NCI-H774 (cell line): ENCODE measurements around the gene TANGO2.

Experiments
- DNase-seq: peaks from one replicate; lab custom pipeline; 2025; lab: John Stamatoyannopoulos, UW

TANGO2 gene

DNA sequence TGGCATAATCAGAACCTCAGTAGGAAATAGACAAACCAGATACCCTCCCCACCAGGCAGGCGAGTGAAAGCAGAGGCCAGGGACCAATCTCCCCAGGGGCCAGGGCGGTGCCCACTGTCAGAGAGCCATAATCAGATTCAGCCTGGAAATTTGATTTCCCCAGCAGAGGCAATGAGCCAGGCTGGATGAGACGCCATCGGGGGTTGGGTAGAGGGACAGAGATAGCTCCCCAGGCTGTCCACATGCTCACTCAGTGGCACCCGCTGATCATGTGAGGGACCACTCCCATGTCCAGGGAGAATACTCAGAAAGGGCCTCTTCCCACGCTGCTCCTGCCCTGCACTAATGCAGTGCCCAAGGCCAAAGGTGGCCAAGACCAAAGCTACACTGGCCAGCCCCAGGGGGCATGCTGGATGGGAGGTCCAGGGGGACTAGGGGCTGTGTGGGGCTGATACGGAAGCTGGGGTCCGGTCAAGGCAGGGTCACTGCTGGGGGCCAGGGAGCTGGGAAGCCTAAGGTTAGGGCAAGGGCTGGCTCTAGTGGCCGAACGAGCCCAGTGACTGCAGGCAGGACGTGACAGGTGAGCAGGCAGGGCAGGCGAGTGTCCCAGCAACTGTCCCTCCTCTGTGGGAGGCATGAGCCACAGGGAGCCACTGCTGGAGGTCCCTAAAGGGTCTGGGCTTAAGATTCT lies 24.1 kb upstream of the TANGO2 start:
- DNase-seq, result no peak

DNA sequence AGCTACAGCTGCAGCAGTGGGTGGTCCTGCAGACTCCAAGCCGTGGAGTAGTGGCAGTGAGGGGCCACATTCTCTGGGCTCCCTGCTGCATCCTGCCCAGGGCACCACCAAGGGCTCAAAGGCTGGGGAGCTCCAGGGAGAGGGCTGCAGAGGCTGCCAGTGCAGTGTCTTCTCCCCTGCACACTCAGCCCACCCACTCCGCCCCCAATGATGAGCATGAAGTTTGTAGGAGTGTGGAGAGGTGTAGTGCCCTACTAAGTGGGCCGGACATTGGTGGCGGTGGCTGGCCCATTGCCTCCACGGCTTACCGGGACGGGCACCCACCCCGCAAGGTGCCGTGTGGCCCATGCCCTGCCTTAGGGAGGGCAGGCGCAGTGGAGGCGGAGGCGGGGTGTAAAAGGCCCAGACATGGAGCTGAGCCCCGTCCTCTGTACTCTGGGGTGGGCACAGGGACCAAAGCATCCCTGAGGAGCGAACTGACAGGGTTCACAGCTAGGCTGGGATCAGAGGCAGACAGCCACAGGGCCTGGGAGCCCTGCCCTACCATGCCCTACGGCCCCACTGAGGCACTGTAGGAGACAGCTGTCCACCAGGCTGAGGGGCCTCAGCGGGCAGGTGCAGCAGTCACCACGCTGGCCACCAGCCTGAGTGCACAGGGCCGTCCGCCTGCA lies 23.2 kb upstream of the TANGO2 start:
- DNase-seq, result no peak

DNA sequence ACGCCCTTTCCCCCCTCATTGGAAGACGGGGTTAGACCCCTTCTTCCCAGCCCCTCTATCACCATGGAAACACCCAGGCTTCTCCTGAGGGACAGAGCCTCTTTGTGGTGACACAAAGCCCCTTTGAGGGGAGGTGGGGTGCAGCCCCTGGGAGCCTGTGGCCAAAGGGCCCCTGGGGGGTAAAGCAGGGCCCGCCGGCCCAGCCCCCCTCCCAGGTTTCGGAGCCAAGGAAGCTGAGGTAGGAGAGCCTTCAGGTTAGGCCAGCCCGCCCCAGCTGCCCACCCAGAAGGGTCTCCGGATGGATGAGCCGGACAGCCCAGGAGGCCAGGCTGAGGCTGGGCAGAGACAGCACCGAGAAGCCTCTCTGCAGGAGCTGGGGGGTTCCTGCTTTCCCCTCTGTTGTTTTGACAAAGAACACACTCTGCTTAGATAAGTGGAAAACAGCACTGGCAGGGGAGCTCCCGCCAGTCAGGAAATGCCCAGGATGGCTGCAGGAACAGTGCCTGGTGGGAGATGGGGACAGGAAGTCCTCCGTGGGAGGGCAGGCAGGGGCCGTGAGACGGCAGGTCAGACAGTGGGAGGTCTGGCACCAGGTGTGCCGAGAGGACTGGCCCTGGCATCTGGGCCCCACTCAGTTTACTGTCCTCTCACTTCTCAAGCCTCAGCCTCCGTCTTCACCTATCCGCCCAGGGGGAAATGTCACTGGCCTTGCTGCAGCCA lies 22.5 kb upstream of the TANGO2 start:
- DNase-seq, result no peak

DNA sequence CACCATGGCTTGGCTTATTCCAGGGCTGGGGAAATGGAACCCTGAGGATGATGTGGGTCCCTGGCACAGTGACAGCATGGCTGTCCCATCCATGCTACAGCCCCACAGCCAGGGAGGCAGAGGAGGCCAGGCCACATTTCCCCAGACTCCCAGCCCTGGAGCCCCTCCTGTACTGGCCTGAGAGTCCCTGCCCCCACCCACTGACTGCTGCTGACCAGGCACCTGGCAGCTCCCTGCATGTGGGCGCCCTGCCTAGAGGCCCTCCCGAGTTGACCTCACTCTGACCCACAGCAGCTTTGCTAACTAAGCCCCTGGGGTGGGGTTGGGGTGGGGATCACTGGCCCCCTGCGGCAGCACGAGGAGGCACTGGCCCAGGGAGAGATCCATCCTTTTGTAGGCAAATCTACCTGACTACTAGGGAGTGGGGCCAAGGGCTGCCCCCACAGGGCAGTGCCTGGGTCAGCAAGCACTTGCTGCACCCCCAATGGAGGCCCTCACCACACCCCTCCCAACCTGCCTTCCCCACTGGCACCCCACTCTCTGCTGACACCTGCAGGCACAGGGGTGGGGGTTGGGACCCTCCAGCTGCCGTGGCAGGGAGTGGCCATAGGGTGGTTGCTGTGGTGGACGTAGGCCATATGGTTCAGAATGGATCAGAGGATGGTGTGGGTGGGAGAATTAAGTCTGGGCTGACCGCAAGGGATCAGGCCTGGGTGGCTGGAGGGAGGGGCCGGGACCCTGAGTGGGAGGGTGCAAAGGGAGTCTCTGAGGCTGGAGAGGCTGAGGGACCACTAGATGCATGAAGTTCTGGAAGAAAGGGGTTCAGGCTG lies 21.7 kb upstream of the TANGO2 start:
- DNase-seq, result no peak

DNA sequence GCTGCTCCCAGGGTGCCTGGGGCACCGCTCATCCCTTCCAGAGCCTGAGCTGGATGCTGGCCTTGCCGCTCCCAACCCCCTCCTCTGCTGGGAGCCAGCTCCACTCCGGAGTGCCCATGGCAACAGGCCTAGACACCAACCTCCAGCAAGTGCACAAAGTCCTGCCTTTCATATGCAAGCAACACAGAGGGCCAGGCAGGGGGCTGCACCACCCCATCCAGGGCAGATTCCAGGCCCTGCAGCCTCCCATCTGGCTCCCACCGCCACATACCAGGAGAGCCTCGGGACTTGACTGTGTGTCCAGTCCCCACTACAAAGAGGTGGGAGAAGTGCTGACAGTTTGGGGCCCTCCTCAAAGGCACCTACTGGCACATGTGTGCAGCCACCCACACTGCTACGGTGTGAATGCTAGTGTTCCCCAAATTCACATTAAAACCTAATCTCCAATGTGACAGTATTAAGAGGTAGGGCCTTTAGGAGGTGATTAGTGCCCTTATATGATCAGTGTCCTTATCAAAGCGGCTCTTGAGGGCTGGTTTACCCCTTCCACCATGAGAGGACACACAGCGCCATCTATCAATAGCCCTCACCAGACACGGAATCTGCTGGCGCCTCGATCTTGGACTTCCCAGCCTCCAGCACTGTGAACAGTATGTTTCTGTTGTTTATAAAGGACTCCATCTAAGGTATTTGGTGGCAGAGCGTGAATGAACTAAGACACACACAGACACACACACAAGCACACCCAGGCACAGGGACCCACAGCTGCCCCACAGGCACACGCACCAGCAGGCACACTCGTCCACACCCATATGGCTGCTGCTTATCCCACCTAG lies 20.4 kb upstream of the TANGO2 start:
- DNase-seq, result no peak

DNA sequence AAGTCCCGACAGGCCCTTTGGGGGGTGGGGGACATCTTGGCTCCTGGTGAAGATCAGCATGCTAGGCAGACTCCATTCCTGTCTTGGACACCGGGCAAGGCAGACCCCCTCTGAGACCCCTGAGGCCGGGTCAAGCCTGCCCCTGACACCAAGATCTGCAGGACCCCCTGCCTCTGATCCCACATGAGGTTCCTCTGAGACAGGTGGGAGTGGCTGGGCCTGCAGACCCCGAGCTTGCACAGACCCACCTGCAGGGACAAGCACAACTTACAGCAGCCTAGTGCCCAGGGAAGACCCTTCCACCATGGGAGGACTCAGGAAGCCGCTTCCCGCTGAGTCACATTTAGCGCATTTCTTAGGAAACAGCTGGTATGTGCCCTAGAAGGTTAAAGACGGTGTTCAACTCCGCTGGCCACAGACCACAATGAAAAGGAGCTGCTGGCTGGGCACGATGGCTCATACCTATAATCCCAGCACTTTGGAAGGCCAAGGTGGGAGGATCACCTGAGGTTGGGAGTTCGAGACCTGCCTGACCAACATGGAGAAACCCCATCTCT lies 19.8 kb upstream of the TANGO2 start:
- no peak for DNase-seq

DNA sequence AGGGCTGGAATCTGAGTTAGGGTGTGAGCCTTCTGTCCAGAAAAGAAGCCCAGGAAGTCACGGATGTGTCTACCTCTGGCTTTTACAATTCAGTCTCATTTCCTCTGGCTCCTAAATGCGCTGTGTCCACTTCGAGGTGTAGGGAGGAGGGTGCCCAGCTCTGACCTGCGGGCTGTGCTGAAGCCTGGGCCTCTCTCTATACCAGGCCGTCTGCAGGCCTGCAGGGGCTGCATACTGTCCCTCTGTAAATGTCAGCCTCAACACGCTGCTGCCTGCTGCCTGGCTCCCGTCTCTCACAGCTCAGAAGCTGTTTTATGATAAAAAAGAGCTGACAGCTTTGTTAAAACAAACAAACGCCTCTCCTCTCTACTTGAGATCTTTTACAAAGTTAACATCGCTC lies 18.8 kb upstream of the TANGO2 start:
- no peak for DNase-seq

DNA sequence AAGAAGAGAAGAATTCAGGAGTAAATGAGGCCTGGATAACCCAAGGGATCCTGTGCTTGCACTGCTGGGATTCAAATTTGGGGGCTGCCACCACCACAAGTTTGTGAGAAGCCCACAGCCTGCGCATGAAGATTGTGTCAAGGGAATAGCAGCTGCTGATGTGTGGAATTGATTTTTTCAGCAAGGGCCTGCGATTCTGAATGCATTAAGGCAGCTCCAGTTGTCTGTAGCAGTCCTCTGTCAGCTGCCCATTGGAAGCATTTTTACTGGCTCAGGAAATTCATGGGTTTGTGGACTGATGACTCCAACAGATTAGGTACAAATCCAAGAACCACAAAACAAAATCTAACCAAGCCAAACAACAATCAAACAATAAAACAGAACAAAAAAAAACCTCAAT lies 18.3 kb upstream of the TANGO2 start:
- no peak for DNase-seq

DNA sequence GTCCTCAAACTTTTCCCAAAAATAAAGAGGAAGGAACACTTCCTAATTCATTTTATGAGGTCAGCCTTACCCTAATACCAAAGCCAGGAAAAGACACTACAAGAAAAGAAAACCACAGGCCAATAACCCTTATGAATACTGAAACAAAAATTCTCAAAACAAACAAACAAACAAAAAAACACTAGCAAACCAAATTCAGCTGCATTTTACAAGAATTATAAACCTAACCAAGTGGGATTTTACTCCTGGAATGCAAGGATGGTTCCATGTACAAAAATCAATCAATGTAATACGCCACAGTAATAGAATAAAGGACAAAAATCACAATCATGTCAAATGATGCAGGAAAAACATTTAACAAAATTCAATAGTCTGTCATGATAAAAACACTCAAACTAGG lies 17.6 kb upstream of the TANGO2 start:
- DNase-seq, result no peak

DNA sequence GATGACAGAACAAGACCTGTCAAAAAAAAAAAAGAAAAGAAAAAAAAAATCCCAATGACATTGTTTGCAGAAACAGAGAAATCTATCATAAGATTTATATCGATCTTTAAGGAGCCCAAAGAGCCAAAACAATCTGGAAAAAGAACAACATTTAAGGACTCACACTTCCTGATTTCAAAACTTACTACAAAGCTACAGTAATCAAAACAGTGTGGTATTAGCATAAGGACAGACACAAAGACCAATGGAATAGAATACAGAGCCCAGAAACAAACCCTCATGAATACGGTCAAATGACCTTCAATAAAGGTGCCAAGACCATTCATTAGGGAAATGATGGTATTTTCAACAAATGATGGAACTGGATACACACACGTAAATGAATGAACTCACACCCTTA lies 16.4 kb upstream of the TANGO2 start:
- DNase-seq, result no peak

DNA sequence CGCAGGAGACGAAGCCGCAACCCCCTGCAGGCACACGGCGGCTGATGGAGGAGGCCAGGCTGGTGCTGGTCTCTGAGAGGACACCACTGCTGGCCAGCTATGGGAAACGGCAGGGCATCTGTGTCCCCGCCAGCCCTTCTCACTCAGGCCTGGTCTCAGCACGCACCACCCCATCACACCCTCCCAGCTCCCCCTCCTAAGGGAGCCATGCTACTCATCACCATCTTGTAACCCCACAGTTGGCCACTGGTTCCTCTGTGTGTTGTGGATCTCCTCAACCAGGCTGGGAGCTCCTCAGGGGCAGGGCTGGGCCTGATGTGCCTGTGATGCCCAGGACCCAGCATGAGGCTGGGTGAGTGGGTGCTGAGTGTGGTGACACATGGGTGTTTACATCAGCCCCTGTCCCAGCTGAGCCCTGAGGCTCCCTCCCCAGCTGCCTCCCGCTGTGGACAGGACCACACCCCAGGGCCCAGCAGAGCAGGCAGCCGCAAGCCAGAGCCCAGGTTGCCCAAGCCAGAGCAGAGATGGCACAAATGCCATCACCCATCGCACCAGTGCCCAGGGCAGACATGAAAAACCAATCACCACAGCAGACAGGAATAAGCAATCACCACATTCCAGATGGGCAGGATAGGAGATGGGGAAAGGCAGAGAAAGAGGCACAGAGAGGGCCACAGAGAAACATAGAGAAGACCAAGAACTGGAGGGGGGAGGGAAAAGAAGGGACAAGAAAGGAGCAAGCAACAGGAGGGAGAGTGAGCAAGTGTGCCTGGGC lies 12.5 kb upstream of the TANGO2 start:
- no peak for DNase-seq

DNA sequence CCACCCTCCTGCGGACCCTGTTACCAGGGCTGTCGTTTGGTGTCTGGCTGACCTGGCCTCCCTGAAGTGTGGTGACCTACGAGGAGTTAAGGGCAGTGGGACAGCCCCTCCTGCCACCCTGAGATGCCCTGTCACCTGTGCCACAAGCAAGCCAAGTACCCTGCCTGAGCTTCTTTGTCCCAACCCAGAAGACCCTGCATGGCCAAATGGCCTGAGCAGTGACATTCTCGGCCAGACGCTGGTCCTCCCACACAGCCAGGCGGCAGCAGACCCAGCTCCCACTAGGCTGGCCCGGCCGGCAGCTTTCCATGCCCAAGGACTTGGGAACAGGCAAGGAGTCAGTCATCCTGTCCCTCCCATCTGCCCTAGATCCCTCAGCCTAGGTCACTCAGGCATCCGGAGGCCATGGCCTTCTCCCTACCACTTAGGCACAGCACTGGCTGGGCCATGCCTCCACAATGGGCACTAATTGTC lies 11.9 kb upstream of the TANGO2 start:
- no peak for DNase-seq

DNA sequence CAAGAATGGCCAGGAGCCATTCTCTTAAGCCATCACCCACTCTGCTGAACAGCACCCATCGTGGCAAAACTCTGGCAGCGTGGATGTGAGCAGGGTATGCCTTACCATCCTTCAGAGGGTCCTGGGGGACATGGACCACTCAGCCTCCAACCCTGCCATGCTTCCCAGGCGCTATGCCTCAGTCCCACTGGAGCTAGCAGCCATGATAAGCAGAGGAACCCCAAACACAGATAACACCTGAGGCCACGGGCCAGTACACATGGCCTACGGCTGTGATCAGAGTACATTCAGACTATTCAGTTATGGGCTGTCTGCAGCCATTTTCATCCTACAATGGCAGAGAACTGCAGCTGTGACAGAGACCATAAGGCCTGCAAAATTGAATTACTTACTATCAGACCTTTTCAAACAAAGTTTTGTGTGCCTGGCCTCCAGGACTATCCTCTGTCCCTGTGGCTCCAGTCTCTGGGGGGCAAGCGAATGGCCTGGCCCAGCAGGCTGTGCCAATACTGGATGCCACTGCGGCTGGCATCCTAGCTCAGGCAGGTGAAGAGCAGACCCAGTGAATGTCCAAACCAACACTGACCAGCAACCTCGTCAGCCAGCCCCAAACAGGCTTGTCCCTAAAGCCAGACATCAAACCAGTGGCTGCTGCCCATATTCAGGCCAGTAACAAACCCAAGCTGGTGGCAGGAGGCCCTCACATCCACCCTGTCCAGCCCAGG lies 11.2 kb upstream of the TANGO2 start:
- no peak for DNase-seq

DNA sequence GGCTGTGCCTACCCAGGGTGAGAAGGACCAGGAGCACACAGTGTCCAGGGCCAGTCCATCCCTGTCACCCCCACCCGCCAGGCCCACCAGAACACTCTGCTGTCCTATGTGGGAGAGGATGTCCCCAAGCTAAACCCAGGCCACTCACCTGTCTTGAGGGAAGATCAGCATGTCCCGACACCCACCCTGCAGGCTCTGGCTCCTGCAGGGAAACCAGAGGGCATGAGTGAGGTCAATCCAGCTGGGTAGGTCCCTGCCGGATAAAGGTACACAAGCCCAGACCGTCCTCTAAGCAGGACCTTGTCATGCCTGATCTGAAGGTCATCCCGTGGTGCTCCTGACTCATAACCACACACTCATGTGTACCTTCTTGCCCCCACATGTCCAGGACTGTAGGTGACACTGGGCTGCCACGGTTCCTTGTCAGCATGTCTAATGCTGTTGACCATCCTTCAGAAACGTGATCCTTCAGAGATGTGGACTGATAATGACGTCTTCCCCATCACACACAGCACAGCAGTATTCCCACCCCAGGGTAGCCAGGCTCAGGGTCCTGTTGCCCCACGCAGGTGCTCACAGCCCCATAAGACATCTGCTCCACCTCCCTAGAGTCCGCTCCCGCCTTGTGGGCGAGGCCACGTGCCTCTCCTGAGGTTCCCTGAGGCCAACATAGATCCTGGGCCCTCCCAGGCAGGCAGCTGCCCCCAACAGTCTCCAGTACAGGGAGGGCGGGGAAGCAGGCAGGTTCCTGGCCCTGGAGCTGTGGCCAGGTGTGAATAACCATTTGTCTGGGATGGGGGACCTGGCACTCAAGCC lies 10.4 kb upstream of the TANGO2 start:
- no peak for DNase-seq

DNA sequence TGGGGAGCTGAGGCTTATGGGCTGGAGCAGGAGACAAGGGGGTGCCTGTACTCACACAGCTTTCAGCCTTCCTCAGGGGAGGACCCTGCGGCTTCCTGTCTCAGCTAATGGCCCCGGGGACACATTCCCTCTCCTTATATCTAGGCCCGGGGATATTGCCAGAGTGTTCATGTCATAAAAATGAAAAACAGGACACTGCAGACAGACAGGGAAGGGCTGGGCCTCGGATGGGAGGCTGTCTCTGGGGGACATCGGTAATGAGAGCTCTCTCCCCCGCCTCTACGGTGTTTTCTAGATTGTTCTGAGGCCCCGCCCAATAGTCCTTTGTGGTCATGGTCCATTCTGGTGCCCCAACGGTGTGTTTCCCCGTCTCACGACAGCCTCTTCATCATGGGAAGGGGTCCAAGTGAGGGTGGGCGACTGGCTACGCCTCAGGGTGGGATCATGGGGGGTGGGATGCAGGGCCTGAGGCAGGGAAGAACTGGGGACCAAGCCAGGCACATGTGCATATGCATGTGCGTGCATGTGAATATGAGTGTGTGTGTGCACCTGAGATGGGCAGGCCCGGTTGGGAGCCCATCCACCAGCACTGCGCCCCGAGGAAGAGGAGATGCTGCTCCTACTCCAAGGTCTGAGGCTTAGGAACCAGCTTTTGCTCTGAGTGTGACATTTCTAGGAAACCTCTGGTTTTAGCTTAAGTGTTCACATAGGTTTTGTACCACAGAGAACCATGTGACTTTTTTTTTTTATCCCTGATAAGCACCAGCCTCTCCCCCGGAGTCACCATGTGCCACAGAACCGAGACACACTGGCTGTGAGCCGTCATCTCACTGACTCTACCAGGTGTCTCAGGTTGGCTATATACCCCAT lies 9.6 kb upstream of the TANGO2 start:
- DNase-seq, result no peak

DNA sequence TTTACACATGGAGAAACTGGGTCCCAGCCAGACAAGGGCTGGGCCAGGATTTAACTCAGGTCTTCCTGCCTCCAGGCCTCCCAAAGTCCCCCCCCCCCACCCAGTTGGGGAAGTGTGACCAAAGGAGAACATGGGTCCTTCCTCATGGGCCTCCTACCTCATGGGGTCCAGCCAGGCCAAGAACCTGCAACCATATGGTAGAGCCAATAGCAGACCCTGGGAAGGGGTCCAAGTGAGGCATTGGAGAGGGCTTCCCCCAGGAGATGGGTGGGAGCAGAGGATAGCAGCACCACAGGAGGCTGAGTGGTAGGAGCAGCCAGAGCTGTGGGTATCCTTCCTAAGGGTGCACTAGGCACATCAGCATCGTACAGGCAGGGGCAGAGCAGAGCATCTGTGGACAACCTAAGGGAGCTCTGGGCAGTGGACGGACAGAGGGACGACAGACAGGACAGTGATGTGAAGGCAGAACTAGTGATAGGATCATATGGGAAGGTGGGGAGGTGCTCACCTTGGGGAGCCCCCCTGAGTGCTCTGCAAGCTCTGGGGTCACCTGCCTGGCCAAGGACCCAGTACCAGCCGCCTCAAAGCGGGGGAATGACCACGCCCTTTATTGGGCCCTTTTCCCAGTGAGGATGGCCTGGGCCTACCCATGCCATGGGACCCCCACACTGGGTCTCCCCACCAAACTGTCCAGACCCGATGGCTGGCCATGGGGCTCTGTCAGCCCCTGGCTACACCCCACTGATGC lies 8.7 kb upstream of the TANGO2 start:
- no peak for DNase-seq

DNA sequence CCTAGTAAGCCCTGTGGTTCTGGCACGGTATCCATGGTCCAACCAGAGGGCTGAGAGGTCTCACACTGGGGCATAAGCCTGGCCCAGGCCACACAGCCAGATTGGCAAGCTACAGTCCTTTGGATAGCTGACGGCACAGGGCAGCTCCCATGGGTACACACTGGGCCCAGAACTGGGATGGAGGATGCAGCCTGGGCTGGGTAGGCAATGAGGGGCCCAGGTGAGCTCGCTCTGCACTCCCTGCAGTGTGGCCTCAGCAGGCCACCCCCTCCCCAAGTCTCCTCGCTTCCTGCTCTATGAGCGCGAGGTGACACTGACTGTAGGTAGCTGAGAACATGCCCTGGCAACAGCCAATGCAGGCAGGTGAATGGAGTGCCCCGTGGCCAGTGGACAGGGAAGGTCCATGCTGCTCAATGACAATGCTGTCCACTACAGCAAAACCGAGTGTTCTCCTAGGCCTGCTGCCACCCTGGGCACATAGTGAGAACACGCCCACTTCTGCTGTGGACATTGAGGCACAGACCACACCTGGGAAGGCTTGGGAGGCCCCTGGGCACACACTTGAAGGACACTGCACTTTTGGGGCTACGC lies 8.1 kb upstream of the TANGO2 start:
- no peak for DNase-seq
